Measurements from ENCODE around the gene GNAT2. TPM values are rescaled to one million over a fixed set of nuclear protein-coding genes. Genes with fewer than 3 reads are reported as not detected.
"Not testable (repeated sequence)": the region's sequence is repeated elsewhere in the genome, so short reads cannot be mapped to it uniquely, and the experiment has no call there.

GNAT2 gene
- total RNA-seq, 4 donors from 2014 or later = not detected

GRCh38 chr1:109661391-109661790 is 42.0 kb upstream of the GNAT2 start:
- no peak for DNase-seq
- Histone ChIP-seq H3K9me3 (no peaks in the 10 kb centered on the region), H3K36me3 (no peaks in the 10 kb centered on the region), H3K27ac (no peak overlapping the region), H3K27me3 (no peaks in the 10 kb centered on the region), H3K4me3 (no peak overlapping the region), H3K4me1 (peaks cover 0 to 6% (median 2%) of the 10 kb centered on the region in 4 donors)
- WGBS, 2 donors (ENCODE audit: low coverage in 1 of 2) = 62 to 82% methylated on average over 2 of the region's 2 CpGs
- in situ Hi-C loops (cut with MboI; ENCODE audit: low pct_ligation_motif_present in 1 of 4, low pct_unique_long_range_greater_than_20kb in 1 of 4, low sequenced_read_pairs in 3 of 4) = loop anchor here in 1 of 4 donors (25.0 kb wide), 1 partner anchor 326 kb away; the partner anchor contains the start of gene AHCYL1
- intact Hi-C loops (cut with DNase I; ENCODE audit: low total_unique reads) = no loop called here
- TF ChIP-seq POLR2AphosphoS5 (IDR thresholded peaks at IDR 0.05) (no peak), CTCF (IDR thresholded peaks at IDR 0.05) (no peak), POLR2A (IDR thresholded peaks at IDR 0.05) (no peak), EP300 (IDR thresholded peaks at IDR 0.05; ENCODE audit: low read depth) (no peak)

- in situ Hi-C loops (cut with MboI; ENCODE audit: low pct_ligation_motif_present in 1 of 4, low pct_unique_long_range_greater_than_20kb in 1 of 4, low sequenced_read_pairs in 3 of 4) = loop anchor here in 1 of 4 donors (25.0 kb wide), 1 partner anchor 327 kb away; the partner anchor contains the start of gene AHCYL1
- H3K9me3 ChIP-seq; H3K27ac ChIP-seq; H3K36me3 ChIP-seq; H3K27me3 ChIP-seq; H3K4me1 ChIP-seq; intact Hi-C loops (cut with DNase I; ENCODE audit: low total_unique reads); DNase-seq; H3K4me3 ChIP-seq: not testable (repeated sequence)
- 66% methylated on average over 4 of the region's 4 CpGs; no CpG with 5 or more reads in 1 of the 2 donors for WGBS, 2 donors (ENCODE audit: low coverage in 1 of 2)
Measured at GRCh38 chr1:109660691-109661026, 41.2 kb upstream of the GNAT2 start.

- WGBS, 2 donors (ENCODE audit: low coverage in 1 of 2) = 83% methylated on average over 5 of the region's 5 CpGs; no CpG with 5 or more reads in 1 of the 2 donors
- in situ Hi-C loops (cut with MboI; ENCODE audit: low pct_ligation_motif_present in 1 of 4, low pct_unique_long_range_greater_than_20kb in 1 of 4, low sequenced_read_pairs in 3 of 4) (loop anchor here in 3 of 4 donors (10.0 to 25.0 kb wide), 3 partner anchors 115 to 327 kb away; partner anchors contain the start of gene AHCYL1 (in 3 of the 3)), intact Hi-C loops (cut with DNase I; ENCODE audit: low total_unique reads) (loop anchor here (10.0 kb wide), 1 partner anchor 325 kb away; the partner anchor contains the start of gene AHCYL1)
- H3K27me3 ChIP-seq = no peaks in the 10 kb centered on the region
- no peaks in the 10 kb centered on the region for H3K36me3 ChIP-seq
- no peak overlapping the region for H3K4me3 ChIP-seq
- H3K27ac ChIP-seq = no peak overlapping the region
- H3K9me3 ChIP-seq = no peaks in the 10 kb centered on the region
- TF ChIP-seq POLR2A (IDR thresholded peaks at IDR 0.05) (no peak), EP300 (IDR thresholded peaks at IDR 0.05; ENCODE audit: low read depth) (no peak), POLR2AphosphoS5 (IDR thresholded peaks at IDR 0.05) (no peak), CTCF (IDR thresholded peaks at IDR 0.05) (no peak)
- no peak for DNase-seq
- peaks cover 3 to 10% (median 6%) of the 10 kb centered on the region in 4 donors for H3K4me1 ChIP-seq
Measured at GRCh38 chr1:109659997-109660690, 40.7 kb upstream of the GNAT2 start.

GRCh38 chr1:109659145-109659544 is 39.7 kb upstream of the GNAT2 start:
- no peak for DNase-seq

More at GRCh38 chr1:109659145-109659544, 39.7 kb upstream of the GNAT2 start:
- intact Hi-C loops (cut with DNase I; ENCODE audit: low total_unique reads) (loop anchor here (10.0 kb wide), 1 partner anchor 326 kb away; the partner anchor contains the start of gene AHCYL1), in situ Hi-C loops (cut with MboI; ENCODE audit: low pct_ligation_motif_present in 1 of 4, low pct_unique_long_range_greater_than_20kb in 1 of 4, low sequenced_read_pairs in 3 of 4) (loop anchor here in 3 of 4 donors (10.0 to 25.0 kb wide), 3 partner anchors 116 to 328 kb away; partner anchors contain the start of gene AHCYL1 (in 3 of the 3))
- H3K27ac ChIP-seq = no peak overlapping the region
- TF ChIP-seq POLR2AphosphoS5 (IDR thresholded peaks at IDR 0.05) (no peak), POLR2A (IDR thresholded peaks at IDR 0.05) (no peak), CTCF (IDR thresholded peaks at IDR 0.05) (no peak), EP300 (IDR thresholded peaks at IDR 0.05; ENCODE audit: low read depth) (no peak)
- no peaks in the 10 kb centered on the region for H3K36me3 ChIP-seq
- H3K27me3 ChIP-seq = no peaks in the 10 kb centered on the region
- H3K9me3 ChIP-seq = no peaks in the 10 kb centered on the region
- H3K4me3 ChIP-seq = no peak overlapping the region
- H3K4me1 ChIP-seq = peaks cover 7 to 14% (median 10%) of the 10 kb centered on the region in 4 donors
- 45 to 74% methylated on average over 2 of the region's 2 CpGs for WGBS, 2 donors (ENCODE audit: low coverage in 1 of 2)
